Measurements from ENCODE around the gene CNKSR1.

GRCh38 chr1:26220199-26220912, 43.1 kb downstream of the CNKSR1 start:
- no peak for TF ChIP-seq ZNF274 (IDR thresholded peaks at IDR 0.05; ENCODE audit: low read depth, low read length)
- TF ChIP-seq YY1 (IDR thresholded peaks at IDR 0.05; ENCODE audit: insufficient read depth, insufficient read length): no peak

All from NT2/D1 (cell line).